CD4-positive, alpha-beta memory T cell (primary cell): ENCODE data around the gene PRTG. TPM values are rescaled to one million over a fixed set of nuclear protein-coding genes. Genes with fewer than 3 reads are reported as not detected.

Source experiments
- CTCF ChIA-PET: fragments of 350-600 bp; sonication (Branson Sonifier 250); formaldehyde crosslinking; loops from one replicate; lab custom pipeline; 2021; ENCODE audit warnings: inconsistent platforms; ENCODE audit not compliant: partially characterized antibody; lab: Charles Lee
- POLR2A ChIA-PET: fragments of 350-600 bp; sonication (Branson Sonifier 250); formaldehyde crosslinking; loops from one replicate; lab custom pipeline; 2021; ENCODE audit not compliant: partially characterized antibody; lab: Charles Lee
- DNase-seq, 5 donors: peaks; one replicate each; pipeline versions ENCODE4 v3.0.0 to v3.0.0-alpha.2; 2020 to 2022; ENCODE audit warnings: mixed read lengths in 1 of 5
- H3K27ac ChIP-seq: one replicate; pipeline ENCODE4 v1.7.0; 2013; ENCODE audit warnings: low read depth, low read length
- H3K27me3 ChIP-seq: 2 replicates; pipeline ENCODE4 v1.7.0; 2013; ENCODE audit warnings: mild to moderate bottlenecking, low read length, moderate library complexity; ENCODE audit not compliant: insufficient read depth
- H3K36me3 ChIP-seq: 2 replicates; pipeline ENCODE4 v1.7.0; 2013; ENCODE audit warnings: mild to moderate bottlenecking, low read length, moderate library complexity; ENCODE audit not compliant: insufficient read depth
- H3K4me1 ChIP-seq: 2 replicates; pipeline ENCODE4 v1.7.0; 2013; ENCODE audit warnings: mild to moderate bottlenecking, low read length, moderate library complexity; ENCODE audit not compliant: insufficient read depth
- H3K4me3 ChIP-seq, 2 donors: one replicate each; pipeline ENCODE4 v1.7.0; 2013; ENCODE audit warnings: low read length in 2 of 2, mild to moderate bottlenecking in 1 of 2
- H3K9me3 ChIP-seq, 2 donors: one replicate each; pipeline ENCODE4 v1.7.0; 2013; ENCODE audit warnings: low read length in 2 of 2, control low read depth in 1 of 2; ENCODE audit not compliant: control insufficient read depth in 1 of 2
- H3K27ac Mint-ChIP-seq, 7 donors: one replicate each; pipeline ENCODE4 v1.8.0; 2020 to 2021; ENCODE audit warnings: mixed read lengths in 7 of 7, mild to moderate bottlenecking in 6 of 7, inconsistent platforms in 3 of 7, moderate library complexity in 3 of 7
- H3K27me3 Mint-ChIP-seq, 2 donors: one replicate each; pipeline ENCODE4 v1.8.0; 2020 to 2021; ENCODE audit warnings: mixed read lengths in 2 of 2
- H3K36me3 Mint-ChIP-seq, 2 donors: one replicate each; pipeline ENCODE4 v1.8.0; 2020 to 2021; ENCODE audit warnings: mixed read lengths in 2 of 2, inconsistent platforms in 1 of 2, mild to moderate bottlenecking in 1 of 2
- H3K4me1 Mint-ChIP-seq, 4 donors: one replicate each; pipeline ENCODE4 v1.8.0; 2020 to 2021; ENCODE audit warnings: mixed read lengths in 4 of 4, mild to moderate bottlenecking in 1 of 4
- H3K4me3 Mint-ChIP-seq, 8 donors: one replicate each; pipeline ENCODE4 v1.8.0; 2020 to 2021; ENCODE audit warnings: mixed read lengths in 8 of 8, mild to moderate bottlenecking in 7 of 8, moderate library complexity in 6 of 8, inconsistent platforms in 3 of 8
- H3K9me3 Mint-ChIP-seq, 8 donors: one replicate each; pipeline ENCODE4 v1.8.0; 2020 to 2021; ENCODE audit warnings: mixed read lengths in 8 of 8, mild to moderate bottlenecking in 5 of 8, inconsistent platforms in 3 of 8, moderate library complexity in 1 of 8
- intact Hi-C: fragments of 100-400 bp; cut with micrococcal nuclease; formaldehyde crosslinking; loops from one replicate; pipeline ENCODE4 v1.15.1; 2023
- polyA plus RNA-seq, 2 donors: library from polyadenylated mRNA; unstranded; fragments of 300-500 nt; fragmentation: Illumina TruSeq; gene quantifications; one replicate each; pipeline ENCODE4 v1.2.3, GENCODE V29; 2021
- total RNA-seq, 2 experiments: library from RNA; stranded (reverse); gene quantifications; one replicate each; pipeline ENCODE4 v1.2.3, GENCODE V29; 2021

Gene PRTG
- total and polyA plus RNA-seq, 4 experiments from 2014 or later = not detected

DNA sequence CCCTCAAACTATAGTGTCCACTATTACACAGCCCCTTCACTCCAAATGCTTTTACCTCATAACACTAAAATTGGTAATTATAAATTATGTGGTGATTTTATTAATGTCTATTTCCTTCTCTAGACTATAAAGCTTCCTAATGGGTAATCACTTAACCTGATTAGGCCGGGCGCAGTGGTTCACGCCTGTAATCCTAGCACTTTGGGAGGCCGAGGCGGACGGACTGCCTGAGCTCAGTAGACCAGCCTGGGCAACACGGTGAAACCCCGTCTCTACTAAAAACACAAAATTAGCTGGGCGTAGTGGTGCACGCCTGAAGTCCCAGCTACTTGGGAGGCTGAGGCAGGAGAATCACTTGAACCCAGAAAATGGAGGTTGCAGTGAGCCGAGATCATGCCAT lies 83.5 kb downstream of the PRTG start:
- H3K27ac ChIP-seq = no peak overlapping the region
- Mint-ChIP-seq H3K4me1 (no peaks in the 10 kb centered on the region), H3K27me3 (no peaks in the 10 kb centered on the region), H3K9me3 (no peaks in the 10 kb centered on the region), H3K36me3 (no peaks in the 10 kb centered on the region), H3K4me3 (no peak overlapping the region), H3K27ac (no peak overlapping the region)
- no peaks in the 10 kb centered on the region for H3K4me1 ChIP-seq
- ChIA-PET POLR2A (no interaction called here), CTCF (interaction anchor here (1.2 kb wide), 1 partner anchor 10 kb away, joined by 5 read pairs; no protein-coding TSS in a partner anchor)
- no peaks in the 10 kb centered on the region for H3K27me3 ChIP-seq
- no peaks in the 10 kb centered on the region for H3K36me3 ChIP-seq
- no peak overlapping the region for H3K4me3 ChIP-seq
- no peak for DNase-seq
- H3K9me3 ChIP-seq = no peaks in the 10 kb centered on the region
- intact Hi-C loops = no loop called here

GRCh38 chr15:55658886-55659285 lies 84.1 kb downstream of the PRTG start:
- ChIA-PET CTCF (interaction anchor here (1.2 kb wide), 1 partner anchor 10 kb away, joined by 5 read pairs; no protein-coding TSS in a partner anchor), POLR2A (no interaction called here)
- Mint-ChIP-seq H3K36me3 (no peaks in the 10 kb centered on the region), H3K27me3 (no peaks in the 10 kb centered on the region), H3K4me3 (no peak overlapping the region), H3K9me3 (no peaks in the 10 kb centered on the region), H3K27ac (no peak overlapping the region), H3K4me1 (no peaks in the 10 kb centered on the region)
- Histone ChIP-seq H3K27me3 (no peaks in the 10 kb centered on the region), H3K4me3 (no peak overlapping the region), H3K4me1 (no peaks in the 10 kb centered on the region), H3K9me3 (no peaks in the 10 kb centered on the region), H3K27ac (no peak overlapping the region), H3K36me3 (no peaks in the 10 kb centered on the region)
- intact Hi-C loops = no loop called here
- DNase-seq = no peak

DNA sequence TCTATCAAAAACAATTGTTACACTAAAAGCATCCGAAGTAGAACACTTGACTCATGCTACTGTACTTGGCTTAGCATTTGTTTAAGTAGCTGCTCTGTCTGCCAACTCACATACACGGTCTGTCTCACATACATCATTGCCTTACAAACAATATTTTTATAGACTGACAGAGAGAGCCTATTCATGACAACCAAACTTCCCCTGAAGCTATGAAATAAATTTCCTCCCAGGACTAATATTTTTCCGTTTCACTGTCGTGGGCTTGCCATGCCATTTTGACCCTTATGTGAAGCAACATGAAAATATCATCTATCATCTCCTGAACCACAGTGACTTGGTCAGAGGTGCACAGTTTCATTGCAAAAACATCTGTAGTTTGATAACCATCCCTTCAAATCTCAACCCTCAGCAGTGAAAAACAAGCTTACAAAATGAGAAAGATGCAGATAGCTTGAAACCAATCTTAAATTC lies 88.4 kb downstream of the PRTG start:
- no peak for DNase-seq
- Histone ChIP-seq H3K27me3 (no peaks in the 10 kb centered on the region), H3K9me3 (no peaks in the 10 kb centered on the region), H3K4me3 (no peak overlapping the region), H3K27ac (no peak overlapping the region), H3K4me1 (no peaks in the 10 kb centered on the region), H3K36me3 (no peaks in the 10 kb centered on the region)
- no peaks in the 10 kb centered on the region for H3K9me3 Mint-ChIP-seq
- intact Hi-C loops = no loop called here
- H3K36me3 Mint-ChIP-seq = no peaks in the 10 kb centered on the region
- no peaks in the 10 kb centered on the region for H3K4me1 Mint-ChIP-seq
- CTCF ChIA-PET = interaction anchor here (0.9 to 1.2 kb wide), 2 partner anchors 8 to 14 kb away, joined by 3 to 6 read pairs; no protein-coding TSS in a partner anchor
- H3K27me3 Mint-ChIP-seq = no peaks in the 10 kb centered on the region
- POLR2A ChIA-PET = no interaction called here
- no peak overlapping the region for H3K27ac Mint-ChIP-seq
- H3K4me3 Mint-ChIP-seq = no peak overlapping the region

GRCh38 chr15:55652909-55653495 lies 90.0 kb downstream of the PRTG start:
- ChIA-PET CTCF (no interaction called here), POLR2A (no interaction called here)
- intact Hi-C loops = no loop called here
- H3K4me3 ChIP-seq = no peak overlapping the region
- H3K27ac Mint-ChIP-seq = no peak overlapping the region
- no peaks in the 10 kb centered on the region for H3K36me3 Mint-ChIP-seq
- no peaks in the 10 kb centered on the region for H3K4me1 ChIP-seq
- no peaks in the 10 kb centered on the region for H3K9me3 Mint-ChIP-seq
- H3K4me3 Mint-ChIP-seq = no peak overlapping the region
- DNase-seq = no peak
- no peaks in the 10 kb centered on the region for H3K4me1 Mint-ChIP-seq
- no peaks in the 10 kb centered on the region for H3K9me3 ChIP-seq
- H3K27ac ChIP-seq = no peak overlapping the region
- no peaks in the 10 kb centered on the region for H3K27me3 Mint-ChIP-seq
- no peaks in the 10 kb centered on the region for H3K27me3 ChIP-seq
- no peaks in the 10 kb centered on the region for H3K36me3 ChIP-seq

DNA sequence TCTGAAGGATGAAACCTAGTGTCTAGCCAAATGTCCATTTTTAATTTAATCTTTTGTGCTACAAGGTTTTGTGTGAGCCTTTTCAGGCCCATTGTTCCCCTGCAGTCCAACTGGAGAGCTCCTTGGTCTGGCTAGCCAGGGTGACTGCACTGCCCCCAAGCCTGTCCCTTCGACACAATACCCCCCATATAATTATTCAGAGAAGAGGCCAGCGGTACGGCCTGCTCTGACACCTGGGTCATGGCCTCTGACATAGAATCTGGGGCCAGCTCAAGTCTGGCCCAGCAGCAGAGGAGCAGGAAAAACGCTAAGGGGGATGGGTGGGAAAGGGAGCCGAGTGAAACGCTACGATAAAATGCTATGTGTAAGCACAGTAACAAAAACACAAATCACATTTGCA lies 90.6 kb downstream of the PRTG start:
- H3K9me3 Mint-ChIP-seq = no peaks in the 10 kb centered on the region
- no peak overlapping the region for H3K27ac Mint-ChIP-seq
- no peaks in the 10 kb centered on the region for H3K4me1 Mint-ChIP-seq
- Histone ChIP-seq H3K4me1 (no peaks in the 10 kb centered on the region), H3K27ac (no peak overlapping the region), H3K27me3 (no peaks in the 10 kb centered on the region), H3K9me3 (no peaks in the 10 kb centered on the region), H3K4me3 (no peak overlapping the region), H3K36me3 (no peaks in the 10 kb centered on the region)
- DNase-seq = no peak
- intact Hi-C loops = no loop called here
- ChIA-PET CTCF (no interaction called here), POLR2A (no interaction called here)
- H3K36me3 Mint-ChIP-seq = no peaks in the 10 kb centered on the region
- H3K27me3 Mint-ChIP-seq = no peaks in the 10 kb centered on the region
- no peak overlapping the region for H3K4me3 Mint-ChIP-seq

DNA sequence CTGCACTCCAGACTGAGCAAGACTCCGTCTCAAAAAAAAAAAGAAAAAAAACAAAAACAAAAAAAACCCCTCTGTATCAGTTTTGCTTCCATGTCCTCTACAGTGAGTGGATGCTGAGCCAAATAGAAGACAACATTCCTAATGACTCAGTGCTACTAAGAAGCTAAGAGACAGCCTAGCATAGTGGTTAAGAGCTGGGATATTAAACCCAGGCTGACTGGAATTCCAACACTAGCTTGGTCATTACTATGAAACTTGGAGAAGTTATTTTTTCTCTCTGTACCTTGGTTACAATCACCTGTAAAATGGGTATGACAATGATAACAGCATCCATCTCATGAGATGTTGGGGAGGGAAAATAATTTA lies 93.9 kb downstream of the PRTG start:
- H3K36me3 Mint-ChIP-seq = no peaks in the 10 kb centered on the region
- no peaks in the 10 kb centered on the region for H3K4me1 Mint-ChIP-seq
- H3K27ac ChIP-seq = no peak overlapping the region
- no peaks in the 10 kb centered on the region for H3K27me3 ChIP-seq
- POLR2A ChIA-PET = no interaction called here
- no peaks in the 10 kb centered on the region for H3K4me1 ChIP-seq
- no peaks in the 10 kb centered on the region for H3K9me3 ChIP-seq
- H3K27me3 Mint-ChIP-seq = no peaks in the 10 kb centered on the region
- intact Hi-C loops = no loop called here
- no peak overlapping the region for H3K4me3 ChIP-seq
- H3K4me3 Mint-ChIP-seq = no peak overlapping the region
- no peaks in the 10 kb centered on the region for H3K36me3 ChIP-seq
- no peak for DNase-seq
- H3K9me3 Mint-ChIP-seq = no peaks in the 10 kb centered on the region
- H3K27ac Mint-ChIP-seq = no peak overlapping the region
- CTCF ChIA-PET = interaction anchor here (0.8 to 5.8 kb wide), 14 partner anchors 8 to 780 kb away, joined by 3 to 38 read pairs (median 5); no protein-coding TSS in a partner anchor

GRCh38 chr15:55638764-55639163 lies 104.2 kb downstream of the PRTG start:
- Histone ChIP-seq H3K27me3 (no peaks in the 10 kb centered on the region), H3K36me3 (no peaks in the 10 kb centered on the region), H3K4me1 (no peaks in the 10 kb centered on the region), H3K9me3 (no peaks in the 10 kb centered on the region), H3K27ac (no peak overlapping the region), H3K4me3 (no peak overlapping the region)
- Mint-ChIP-seq H3K27ac (no peak overlapping the region), H3K36me3 (no peaks in the 10 kb centered on the region), H3K27me3 (peaks cover 0 to 4% of the 10 kb centered on the region in 2 donors), H3K9me3 (no peaks in the 10 kb centered on the region), H3K4me3 (no peak overlapping the region), H3K4me1 (no peaks in the 10 kb centered on the region)
- intact Hi-C loops = no loop called here
- DNase-seq = no peak
- ChIA-PET CTCF (interaction anchor here (0.8 to 1.5 kb wide), 3 partner anchors 8 to 113 kb away, joined by 3 to 8 read pairs (median 5); no protein-coding TSS in a partner anchor), POLR2A (no interaction called here)
